HuH-7 (cell line): ENCODE results near the gene TMSB4X.
"Not testable (repeated sequence)": the region's sequence is repeated elsewhere in the genome, so short reads cannot be mapped to it uniquely, and the experiment has no call there.

Experiments
- DNase-seq: peaks from one replicate; pipeline ENCODE4 v3.0.0; 2011; ENCODE audit warnings: low spot score

Gene TMSB4X

DNA sequence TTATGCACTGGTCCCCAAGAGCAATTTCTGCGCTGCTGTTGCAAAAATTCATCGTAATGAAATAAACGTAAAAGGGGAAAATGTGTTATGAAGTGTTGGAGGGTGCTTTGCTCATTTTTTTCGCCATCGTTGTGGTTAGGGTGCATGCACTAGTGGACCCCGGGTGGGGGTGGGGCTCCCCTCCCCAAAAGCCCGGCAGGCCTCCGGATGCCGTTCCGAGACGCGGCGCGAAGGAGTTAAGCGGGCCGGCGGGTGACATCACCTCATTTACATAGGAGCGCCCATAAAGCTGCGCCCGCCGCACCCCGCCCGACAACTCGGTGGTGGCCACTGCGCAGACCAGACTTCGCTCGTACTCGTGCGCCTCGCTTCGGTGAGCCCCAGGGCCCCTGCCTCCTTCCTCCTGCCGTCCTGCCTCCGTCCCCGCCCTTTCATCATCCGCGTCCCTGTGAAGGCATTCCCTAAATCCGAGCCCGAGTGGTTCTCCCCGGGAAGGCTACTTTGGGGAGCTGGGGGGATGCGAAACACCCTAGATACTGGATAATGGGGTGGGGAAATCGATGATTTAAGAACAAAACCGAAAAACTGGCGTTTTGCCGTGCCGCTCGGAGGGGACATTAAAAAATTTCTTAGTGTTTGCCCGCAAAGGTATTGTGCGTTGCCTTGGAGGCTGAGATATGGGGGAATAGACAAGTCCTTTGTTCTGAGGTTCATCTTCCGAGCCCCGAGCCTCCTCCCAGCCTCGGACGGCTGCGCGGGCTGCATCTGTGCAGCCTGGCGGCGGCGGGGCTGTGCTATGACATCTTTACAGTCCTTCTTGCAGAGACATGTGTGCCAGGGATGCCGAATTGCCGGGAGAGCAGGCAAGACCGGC lies at the start of gene TMSB4X:
Gene TMSB4X, plus strand, starts transcription at position 315 of the 874 bp plus-strand sequence.
- peak; percentile 27 for DNase-seq

DNA sequence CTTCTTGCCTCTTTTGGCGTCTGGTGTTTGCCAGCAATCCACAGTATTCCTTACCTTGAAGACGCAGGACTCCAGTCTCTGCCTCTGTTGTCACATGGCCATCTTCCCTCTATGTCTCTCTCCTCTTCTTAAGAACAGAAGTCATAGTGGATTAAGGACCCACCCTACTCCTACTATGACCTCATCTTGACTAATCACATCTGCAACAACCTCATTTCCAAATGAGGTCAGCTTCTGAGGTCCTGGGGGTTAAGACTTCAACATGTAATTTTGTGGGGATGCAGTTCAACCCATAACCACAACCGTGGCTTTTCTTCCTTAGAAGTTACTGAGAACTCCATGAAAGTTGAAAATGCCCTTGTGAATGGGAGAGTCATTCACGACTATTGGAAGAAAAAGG lies 45.2 kb upstream of the TMSB4X start:
- no peak for DNase-seq

DNA sequence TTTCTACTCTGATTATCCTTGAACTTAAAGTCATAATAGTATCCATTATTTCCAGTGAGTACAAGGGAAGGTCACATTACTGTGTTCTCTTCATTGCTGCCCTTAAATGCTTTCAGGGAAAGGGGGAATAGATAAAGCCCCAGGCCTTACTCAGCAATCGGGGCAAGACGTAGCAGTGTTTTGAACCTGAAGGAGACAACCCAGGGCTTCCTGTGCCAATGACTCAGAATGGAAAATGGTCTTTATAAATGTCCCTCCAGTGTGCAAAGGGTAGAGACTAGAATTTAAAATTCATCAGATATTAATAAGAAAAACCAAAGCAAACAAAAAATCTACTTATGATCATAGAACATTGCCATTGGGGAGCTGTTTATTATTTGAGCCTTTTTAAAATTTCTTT lies 44.8 kb upstream of the TMSB4X start:
- no peak for DNase-seq

DNA sequence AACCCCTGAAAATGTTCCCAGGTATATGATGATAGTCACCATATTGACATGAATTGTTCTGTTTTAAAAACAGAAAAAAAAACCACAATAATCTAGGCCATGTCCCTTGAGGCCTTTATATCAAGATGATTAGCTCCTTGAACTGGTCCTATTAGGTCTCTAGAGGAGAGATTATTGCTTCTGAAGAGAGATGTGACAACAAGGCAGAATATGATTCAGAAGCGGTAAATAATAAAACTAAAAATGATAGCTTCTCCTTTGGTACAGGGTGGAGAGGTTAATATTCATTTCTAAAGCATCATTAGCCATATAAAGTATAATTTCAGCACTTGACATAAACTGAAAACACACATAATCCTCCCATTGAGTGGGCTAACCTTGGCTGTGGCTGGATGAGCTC lies 42.7 kb upstream of the TMSB4X start:
- DNase-seq = no peak

DNA sequence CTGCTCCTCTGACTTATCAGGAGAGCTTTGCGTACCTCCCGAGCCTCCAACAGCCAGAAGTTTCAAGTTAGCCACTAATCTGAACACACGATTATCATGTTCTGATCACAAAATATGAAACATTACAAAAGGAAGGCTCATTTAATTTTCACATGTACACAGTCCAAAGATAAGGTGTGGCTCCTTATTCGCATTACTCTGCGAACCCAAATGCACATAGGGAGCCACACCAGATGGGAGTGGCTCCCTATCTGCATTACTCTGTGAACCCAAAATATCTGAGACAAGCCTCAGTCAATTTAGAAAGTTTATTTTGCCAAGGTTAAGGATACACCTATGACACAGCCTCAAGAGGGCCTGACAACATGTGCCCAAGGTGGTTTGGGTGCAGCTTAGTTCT lies 40.1 kb upstream of the TMSB4X start:
- DNase-seq = no peak

DNA sequence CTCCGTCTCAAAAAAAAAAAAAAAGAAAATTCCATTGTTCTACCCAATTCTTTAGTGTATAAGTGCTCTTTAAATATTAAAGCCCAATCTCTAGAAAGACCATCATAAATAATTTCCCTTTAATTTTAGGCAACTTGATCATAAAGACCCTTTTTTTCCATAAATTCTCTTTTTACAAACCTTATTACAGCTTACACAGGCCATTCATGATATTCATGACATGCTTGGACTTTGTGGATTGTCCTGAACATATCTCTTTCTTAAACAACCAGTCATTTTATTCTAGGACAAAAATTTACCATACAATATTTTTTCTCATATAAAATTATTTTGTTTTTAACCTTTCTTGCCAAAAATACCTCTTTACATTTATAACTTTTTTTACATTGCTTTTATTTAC lies 38.0 kb upstream of the TMSB4X start:
- DNase-seq = no peak

DNA sequence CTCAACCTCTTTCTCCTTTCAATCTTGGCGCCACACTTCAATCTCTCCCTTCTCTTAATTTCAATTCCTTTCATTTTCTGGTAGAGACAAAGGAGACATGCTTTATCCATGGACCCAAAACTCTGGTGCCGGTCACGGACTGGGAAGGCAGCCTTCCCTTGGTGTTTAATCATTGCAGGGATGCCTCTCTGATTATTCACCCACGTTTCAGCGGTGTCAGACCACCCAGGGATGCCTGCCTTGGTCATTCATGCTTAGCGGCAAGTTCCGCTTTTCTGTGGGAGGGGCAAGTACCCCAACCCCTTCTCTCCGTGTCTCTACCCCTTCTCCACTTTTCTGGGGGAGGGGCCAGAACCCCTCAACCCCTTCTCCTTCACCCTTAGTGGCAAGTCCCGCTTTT lies 34.4 kb upstream of the TMSB4X start:
- DNase-seq = not testable (repeated sequence)

DNA sequence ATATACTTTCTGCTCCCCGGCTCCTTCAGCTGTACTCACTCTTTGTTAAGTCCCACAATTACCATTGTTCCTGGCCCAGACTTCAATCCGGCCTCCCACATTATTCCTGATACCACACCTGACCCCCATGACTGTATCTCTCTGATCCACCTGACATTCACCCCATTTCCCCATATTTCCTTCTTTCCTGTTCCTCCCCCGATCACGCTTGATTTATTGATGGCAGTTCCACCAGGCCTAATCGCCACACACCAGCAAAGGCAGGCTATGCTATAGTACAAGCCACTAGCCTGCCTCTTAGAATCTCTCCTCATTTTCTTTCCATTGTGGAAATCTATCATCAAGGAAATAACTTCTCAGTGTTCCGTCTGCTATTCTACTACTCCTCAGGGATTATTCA lies 31.3 kb upstream of the TMSB4X start:
- not testable (repeated sequence) for DNase-seq

DNA sequence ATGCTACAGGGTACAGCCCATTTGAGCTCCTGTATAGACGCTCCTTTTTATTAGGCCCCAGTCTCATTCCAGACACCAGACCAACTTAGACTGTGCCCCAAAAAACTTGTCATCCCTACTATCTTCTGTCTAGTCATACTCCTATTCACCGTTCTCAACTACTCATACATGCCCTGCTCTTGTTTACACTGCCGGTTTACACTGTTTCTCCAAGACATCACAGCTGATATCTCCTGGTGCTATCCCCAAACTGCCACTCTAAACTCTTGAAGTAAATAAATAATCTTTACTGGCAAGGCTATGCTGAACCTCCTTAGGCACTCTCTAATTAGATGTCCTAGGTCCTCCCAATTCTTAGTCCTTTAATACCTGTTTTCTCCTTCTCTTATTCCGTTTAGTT lies 30.5 kb upstream of the TMSB4X start:
- not testable (repeated sequence) for DNase-seq

DNA sequence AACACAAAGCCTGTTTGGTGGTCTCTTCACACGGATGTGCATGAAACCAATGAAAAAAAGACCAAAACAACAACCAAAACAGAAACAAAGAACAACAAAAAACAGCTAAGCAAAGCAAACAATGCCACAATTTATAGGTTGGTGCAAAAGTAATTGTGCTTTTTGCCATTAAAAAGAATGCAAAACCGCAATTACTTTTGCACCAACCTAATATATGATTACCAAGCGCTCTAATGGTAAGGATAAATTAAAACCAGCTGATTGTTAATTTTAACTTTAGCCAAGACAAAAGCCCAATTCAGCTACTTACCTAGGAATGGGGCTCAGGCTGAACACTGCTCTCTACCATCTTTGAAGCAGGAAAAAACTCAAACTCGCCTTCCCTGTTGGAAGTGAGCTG lies 29.4 kb upstream of the TMSB4X start:
- DNase-seq = no peak

DNA sequence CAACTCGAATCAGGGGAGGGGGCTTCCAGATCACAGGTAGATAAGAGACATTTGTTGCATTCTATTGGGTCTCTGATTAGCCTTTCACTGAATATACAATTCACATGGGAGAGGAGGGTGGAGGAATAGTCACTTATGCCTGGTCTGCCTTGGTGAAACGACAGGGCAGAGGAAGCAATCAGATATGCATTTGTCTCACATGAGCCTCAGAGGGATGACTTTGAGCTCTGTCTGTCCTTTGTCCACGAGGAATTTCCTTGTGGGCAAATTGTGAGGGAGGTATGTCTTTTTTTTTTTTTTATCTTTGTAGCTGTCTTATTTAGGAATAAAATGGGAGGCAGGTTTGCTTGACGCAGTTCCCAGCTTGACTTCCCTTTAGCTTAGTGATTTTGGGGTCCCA lies 28.5 kb upstream of the TMSB4X start:
- DNase-seq = no peak

DNA sequence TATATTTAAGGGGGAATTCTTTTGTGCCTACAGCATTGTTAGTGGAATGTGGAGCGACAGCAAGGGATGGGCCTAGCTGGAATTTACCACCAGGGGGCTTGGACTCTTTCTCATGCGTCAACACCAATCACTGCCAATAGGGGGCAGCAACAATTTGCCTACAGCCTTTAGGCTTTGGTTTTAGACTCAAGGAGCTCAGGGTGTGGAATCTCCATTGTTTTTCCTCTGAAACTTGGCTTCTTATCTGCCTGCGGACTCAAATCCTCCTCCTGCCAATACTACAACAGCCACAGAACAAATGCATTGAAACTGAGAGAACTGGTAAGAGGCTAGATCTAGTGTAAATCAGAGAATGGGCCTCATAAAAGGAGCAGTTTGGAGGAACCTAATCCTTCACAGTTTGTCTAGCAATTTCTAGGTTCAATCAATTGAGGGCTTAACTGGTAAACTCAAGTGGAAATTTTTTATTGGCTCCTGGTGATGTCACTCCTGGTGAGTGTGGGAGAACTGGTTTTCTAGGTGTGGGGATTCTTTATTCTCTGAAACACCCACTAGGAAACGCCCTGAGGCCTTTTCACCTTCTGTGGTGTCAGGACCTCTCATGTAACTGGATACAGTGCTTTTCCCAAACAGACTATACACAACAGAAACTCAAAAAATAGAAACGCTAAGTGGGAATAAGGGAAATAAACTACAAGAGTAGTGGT lies 27.9 kb upstream of the TMSB4X start:
- DNase-seq = peak; percentile 25

DNA sequence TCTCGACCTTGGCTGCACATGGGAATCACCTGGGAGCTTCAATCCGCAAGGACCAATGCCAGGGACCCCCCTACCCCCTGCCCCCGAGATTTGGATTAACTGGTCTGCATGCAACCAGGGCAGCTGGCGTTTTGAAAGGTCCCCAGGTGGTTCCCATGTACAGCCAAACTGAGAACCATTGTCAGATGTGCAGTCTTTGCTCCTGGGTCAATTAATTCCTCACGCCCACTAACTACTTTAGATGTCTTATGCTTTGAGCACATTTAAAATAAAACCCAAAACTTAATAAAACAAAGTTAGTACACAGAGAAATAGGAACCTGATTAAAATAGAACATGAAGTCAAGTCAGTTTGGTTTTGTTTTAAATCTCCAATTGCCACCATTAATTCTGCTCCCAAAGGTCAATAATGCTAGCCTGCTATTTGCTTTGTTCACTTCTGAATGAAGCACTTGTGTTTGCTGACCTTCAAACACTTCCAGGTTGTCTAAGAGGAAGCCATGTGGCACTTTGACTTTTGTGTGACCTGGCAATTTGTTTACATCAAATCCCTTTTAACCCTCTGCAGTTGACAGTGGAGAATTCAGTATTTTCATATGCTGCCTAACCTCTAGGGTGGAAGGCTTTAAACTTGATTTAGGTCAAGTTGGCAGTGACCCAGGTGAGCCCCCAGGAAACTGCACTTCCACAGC lies 27.2 kb upstream of the TMSB4X start:
- no peak for DNase-seq

DNA sequence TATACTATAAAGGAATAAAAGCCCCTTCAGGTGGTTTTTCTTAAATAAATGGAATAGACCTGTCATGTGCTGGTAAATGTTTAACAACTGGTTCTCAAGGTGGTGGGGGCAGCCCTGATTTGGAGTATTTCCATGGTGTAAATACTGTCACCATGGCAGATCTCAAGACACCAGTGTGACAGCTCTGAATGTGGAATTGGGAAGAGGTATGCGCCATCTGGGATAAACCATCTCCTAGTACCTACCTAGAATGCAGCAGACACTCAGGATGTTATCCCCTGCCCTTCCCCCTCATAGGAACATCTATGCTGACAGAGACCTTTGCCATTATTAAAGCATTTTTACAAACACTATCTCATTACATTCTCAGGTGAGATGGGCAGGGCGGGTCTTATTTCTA lies 26.4 kb upstream of the TMSB4X start:
- no peak for DNase-seq

DNA sequence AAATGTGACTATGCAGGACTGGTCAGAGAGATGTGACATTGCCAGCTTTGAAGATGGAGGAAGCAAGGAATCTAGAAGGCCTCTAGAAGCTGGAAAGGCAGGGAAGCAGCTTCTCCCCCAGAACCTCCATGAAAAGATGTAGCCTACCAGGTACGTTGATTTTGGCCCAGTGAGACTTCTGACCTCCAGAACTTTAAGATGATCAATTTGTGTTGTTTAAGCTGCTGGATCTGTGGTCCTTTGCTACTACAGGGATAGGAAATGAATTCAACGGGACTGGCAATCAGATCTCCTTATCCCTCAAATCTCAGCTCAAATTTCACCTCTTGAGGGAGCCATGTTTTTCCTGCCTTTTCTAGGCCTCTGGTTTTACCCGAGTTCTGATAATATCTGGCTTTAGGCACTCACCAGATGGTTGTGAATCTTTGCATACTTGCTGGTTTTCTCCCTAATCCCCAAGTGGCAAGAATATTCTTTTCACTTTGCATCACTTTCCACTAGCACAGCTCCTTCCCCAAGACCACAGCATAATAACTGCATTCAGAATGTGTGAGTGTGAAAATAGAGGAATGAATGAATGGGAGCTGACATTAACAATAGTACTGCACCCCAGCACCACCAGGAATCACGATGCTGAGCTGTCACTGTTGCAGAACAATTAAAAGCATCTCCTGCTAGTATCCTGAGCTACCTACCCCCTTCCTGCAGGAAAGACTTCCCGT lies 25.5 kb upstream of the TMSB4X start:
- DNase-seq = no peak

DNA sequence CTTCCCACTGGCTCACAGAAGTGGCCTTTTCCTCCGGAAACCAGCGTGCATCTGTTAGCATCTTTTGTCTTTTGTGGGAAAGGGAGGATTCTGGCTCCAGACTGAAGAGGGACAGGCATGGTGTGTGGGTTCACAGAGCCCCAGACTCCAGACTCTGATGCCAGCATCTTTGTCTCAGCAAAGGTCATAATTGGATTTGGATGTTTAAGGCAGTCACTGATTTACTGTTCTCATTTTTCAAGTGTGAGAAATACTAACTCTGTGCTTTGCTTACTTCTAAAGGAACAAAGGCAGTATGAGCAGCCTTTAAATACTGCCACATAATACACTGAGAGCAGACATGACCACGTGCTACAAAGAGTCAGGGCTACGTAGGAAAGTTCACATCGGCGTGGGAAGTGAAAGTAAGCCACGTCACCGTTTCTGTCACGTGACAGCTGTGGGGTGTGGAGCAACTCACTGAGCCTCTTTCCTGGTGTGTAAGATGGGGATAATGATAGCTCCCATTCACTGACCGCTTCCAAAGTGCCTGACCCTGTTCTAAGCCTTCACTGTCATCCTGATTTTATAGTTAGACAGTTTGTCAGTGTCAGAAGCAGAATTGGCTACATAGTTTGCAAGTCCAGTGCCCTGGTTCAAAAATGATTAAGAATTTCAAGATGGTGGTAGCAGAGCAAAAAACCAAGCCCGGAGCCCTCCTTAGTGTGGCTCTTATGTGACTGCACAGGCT lies 24.8 kb upstream of the TMSB4X start:
- DNase-seq = no peak

DNA sequence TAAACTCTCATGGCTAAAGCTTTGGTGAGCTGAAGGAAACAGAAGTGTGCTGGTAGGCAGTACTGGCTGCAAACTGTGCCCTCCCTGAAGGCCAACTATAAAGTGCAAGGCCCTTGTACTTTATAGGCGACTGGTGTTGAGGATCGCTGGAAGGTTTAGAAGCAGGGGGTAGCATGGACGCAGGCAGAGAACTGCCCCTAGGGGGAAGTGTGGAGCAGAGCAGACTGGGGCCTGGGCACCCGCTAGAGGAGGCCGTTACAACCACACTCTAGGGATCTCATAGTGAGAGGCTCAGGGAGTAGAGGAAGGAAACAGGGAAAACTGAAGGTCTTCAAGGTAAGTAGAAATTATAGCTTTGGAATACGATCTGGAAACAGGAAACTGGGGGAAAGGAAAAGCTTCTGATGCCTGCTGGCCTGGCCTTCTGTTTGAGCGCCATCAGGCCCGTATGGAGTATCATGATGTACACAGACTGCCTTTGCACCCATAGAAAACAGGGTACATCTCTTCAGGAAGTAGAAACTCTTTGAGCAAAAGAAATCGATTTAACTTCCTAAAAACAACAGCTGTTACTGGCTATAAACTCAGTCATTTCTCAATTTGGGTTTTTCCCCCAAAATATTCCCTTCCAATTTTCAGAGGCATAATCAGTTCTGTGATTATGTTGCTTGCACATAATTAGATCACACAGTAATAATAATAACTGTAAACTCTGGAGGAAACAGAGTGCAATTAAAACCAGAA lies 23.9 kb upstream of the TMSB4X start:
- DNase-seq = no peak

DNA sequence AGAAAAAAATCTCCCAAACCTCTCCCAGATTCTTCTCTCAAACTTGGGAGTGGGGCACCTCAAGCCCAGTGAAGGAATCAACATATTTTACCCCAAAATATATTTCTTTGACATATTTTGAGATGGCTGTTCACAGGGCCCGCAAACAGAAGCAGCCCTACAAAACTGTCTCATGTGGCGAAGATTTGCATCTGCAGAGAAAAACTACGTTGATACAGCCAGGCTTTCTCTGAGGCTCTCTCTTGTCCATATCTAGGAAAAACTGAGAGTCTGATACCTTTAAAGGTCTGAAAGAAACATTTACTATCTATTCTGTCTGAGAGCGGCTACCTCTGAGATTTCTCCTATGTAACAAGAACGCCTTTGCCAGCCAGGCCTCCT lies 23.3 kb upstream of the TMSB4X start:
- no peak for DNase-seq

DNA sequence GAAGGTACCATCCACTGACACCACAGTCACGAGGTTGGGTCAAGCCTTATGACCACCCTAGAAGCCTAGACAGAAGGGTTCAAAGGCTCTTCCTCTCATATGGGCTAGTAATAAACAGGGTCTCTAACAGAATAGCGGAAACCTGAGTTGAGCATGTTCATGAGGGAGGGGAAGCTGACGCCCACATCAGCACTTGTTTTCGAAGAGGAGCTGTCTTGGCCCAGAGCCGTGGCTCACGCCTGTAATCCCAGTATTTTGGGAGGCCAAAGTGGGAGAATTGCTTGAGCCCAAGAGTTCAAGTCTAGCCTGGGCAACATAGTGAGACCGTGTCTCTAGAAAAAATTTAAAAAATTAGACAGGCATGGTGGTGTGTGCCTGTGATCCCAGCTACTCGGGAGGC lies 21.5 kb upstream of the TMSB4X start:
- no peak for DNase-seq

DNA sequence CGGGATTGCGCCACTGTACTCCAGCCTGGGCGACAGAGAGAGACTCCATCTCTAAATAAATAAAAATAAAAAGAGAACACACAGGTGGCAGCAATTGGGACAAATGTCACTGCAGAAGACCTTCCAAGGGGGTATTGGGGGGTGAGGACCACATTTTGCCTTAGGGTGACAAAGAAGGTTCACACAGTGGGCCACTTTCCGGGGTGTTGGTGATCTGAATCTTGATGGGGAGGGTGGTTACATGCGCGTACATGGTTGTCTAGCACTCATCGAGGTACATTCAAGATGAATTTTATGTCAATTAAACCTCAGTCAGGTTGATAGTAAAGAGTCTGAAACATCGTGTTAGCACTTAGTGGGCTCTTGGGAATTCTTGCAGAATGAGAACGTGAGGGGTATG lies 20.5 kb upstream of the TMSB4X start:
- no peak for DNase-seq

DNA sequence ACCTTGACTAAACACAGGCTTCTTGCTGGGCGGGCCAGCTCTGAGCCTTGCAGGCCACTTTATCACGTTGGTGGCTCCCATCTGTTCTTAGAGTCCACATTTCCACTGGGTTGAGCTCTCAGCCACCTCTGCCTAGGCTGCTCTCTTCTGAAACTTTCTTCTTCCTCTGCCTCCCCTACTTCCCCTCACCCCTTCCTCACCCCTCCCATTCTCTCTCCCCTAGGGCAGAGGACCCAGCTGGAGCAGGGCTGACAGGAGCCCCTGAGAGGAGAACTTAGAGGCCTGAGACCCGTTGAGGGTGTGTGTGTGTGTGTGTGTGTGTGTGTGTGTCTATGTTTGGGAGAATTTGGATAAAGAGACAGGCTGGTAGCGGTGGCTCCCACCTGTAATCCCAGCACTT lies 19.9 kb upstream of the TMSB4X start:
- no peak for DNase-seq
